NB4 (cell line): Measurements from ENCODE around the gene LRBA.

Experiments used
- CTCF ChIP-seq: IDR thresholded peaks from one replicate; pipeline ENCODE4 v1.5.1; 2012; ENCODE audit warnings: low read depth, low read length
- MYC ChIP-seq: IDR thresholded peaks from 2 replicates; pipeline ENCODE4 v1.6.1; 2011; ENCODE audit warnings: low read depth, low read length
- POLR2A ChIP-seq: IDR thresholded peaks from 2 replicates; pipeline ENCODE4 v1.6.1; 2011; ENCODE audit warnings: mild to moderate bottlenecking; ENCODE audit not compliant: insufficient read length; ENCODE audit errors: extremely low read depth

GRCh38 chr4:150852216-150852615 lies 162.9 kb downstream of the LRBA start:
- no peak for TF ChIP-seq POLR2A
- no peak for TF ChIP-seq CTCF
- no peak for TF ChIP-seq MYC
